Germinal center (tissue), 1 donor: ENCODE measurements around the gene TDRD7.
A peak's percentile ranks its signal among the peaks of the same experiment; 100 is the strongest.

Experiments
- DNase-seq: peaks from one replicate; pipeline ENCODE4 v3.0.0; 2012; ENCODE audit warnings: mixed read lengths, low spot score

The TDRD7 gene

DNA sequence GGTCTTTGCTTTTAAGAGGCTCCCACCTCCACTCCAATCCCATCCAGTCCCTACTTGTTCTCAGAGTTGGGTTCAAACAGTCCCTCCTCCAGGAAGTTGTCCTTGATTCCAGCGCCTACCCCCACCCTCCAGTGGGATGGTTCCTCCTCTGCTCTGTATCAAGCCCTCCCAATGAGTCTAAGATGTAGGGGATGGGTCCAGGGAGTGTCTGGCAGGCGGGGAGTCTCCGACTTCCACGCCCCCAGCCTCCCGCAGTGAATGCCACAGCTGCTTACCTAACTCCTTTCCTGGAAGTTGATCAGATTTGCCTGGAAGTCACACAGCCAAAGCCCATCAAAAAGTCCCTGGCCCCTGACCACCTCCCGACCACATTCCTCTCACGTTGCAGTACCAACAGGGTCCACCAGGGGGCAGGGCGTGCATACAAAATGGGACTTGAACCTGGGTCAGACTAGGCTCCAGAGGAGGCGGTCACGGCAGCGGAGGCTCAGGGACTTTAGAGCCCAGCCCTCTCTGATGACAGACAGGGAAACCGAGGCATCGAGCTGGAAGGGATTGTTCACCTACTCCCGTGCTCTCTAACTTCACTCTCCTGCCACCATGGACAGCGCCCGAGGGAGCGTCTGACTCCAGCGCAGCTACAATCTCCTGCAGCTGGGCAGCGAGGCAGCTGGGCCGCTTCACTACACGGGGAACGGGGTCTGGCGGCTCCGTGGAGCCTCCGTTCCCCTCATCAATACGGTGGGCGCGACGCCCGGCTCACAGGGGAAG lies 25.0 kb upstream of the TDRD7 start:
- DNase-seq = peak; percentile 78

- no peak for DNase-seq
Measured at GRCh38 chr9:97387504-97387886, 24.4 kb upstream of the TDRD7 start.

GRCh38 chr9:97387936-97388684 lies 23.8 kb upstream of the TDRD7 start:
- DNase-seq = no peak

GRCh38 chr9:97388721-97389238 lies 23.1 kb upstream of the TDRD7 start:
- DNase-seq = peak; percentile 59

DNA sequence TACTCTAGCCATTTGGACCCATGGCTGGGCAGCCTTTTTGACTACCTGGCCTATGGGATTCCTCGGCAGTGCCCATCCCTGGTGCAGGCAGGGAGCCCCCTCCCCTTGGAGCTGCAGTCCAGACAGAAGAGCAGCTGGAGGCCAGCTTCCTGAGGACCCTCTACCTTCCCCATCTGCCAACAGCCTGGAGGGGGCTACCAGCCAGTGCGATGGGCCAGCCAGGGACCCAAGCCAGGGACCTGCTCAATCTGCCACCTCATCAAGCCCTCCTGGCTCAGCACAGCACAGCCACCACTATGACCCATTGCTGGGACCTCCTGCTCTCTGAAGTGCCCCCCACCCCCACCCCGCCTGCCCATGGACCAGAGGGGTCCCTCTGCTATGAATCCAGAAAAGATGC lies 22.6 kb upstream of the TDRD7 start:
- DNase-seq = no peak

DNA sequence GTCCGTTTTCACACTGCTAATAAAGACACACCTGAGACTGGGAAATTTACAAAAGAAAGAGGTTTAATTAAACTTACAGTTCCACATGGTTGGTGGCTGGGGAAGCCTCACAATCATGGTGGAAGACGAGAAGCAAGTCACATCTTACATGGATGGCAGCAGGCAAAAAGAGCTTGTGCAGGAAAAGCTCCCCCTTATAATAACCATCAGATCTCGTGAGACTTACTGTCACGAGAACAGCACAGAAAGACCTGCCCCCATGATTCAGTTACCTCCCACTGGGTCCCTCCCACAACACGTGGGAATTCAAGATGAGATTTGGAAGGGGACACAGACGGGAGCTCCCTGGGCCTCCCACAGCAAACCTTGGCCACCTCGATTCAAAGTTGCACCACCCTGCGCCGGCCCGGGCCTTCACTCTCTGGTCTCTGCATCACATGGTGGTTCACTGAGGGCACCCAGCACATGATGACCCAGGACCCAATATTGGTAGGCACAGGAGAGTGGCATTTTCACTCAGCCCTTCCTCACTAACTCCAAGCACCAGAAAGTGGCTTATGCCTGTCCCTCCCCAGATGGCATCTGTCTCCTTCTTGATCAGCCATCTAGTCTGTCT lies 21.0 kb upstream of the TDRD7 start:
- DNase-seq = no peak

DNA sequence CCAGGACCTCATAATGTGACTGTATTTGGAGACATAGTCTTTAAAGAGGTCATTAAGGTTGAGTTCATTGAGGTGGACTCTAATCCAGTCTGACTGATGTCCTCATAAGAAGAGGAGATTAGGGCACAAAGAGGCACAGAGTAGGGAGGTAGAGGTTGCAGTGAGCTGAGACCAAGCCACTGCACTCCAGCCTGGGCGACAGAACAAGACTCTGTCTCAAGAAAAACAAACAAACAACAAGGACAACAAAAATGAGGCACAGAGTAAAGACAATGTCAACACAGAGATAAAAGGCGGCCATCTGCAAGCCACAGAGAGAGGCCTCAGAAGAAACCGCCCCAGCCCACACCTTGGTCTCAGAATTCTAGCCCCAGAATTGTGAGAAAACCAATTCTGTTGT lies 17.0 kb upstream of the TDRD7 start:
- DNase-seq = no peak

- no peak for DNase-seq
Measured at GRCh38 chr9:97395745-97396144, 16.2 kb upstream of the TDRD7 start.

GRCh38 chr9:97396256-97396655 lies 15.6 kb upstream of the TDRD7 start:
- DNase-seq = no peak

- DNase-seq = no peak
Measured at GRCh38 chr9:97397220-97397619, 14.7 kb upstream of the TDRD7 start.

DNA sequence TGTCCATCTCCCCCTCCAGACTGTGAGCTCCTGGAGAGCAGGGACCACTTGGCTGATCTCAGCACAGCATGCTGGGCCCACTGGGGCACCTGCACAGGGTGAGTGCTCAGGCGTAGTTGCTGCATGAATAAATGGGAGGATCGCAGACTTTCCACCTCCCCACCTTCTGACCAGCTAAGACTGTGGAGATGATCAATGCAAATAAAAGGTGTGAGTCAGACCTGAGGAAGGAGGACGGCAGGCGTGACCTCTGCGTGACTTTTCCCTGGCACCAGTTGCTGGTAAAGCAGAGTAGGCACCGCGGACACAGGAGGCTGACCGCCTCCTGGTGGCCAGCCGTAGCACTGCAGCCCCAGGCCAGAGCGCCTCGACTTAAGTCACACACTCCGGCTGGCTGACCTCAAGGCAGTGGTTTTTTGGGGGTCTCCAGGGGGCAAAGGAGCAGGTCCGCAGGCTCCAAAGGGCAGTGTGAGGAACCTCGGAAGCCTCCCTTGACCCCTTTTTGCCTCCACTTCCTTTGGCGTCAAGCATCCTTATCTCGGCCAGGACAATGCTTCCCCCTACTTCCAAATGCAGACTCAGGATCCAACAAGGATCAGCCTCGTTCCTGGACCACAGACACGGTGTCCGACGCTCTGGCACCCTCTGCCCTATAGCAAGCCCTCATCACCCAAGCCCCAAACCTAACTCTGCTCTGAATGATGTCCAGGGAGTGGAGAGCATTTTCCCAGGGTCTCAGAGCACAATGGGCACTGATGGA lies 12.7 kb upstream of the TDRD7 start:
- DNase-seq = peak; percentile 80

- no peak for DNase-seq
Measured at GRCh38 chr9:97403746-97404316, 8.1 kb upstream of the TDRD7 start.

GRCh38 chr9:97405551-97405950 lies 6.3 kb upstream of the TDRD7 start:
- DNase-seq = no peak

- DNase-seq = no peak
Measured at GRCh38 chr9:97406620-97407177, 5.2 kb upstream of the TDRD7 start.

- no peak for DNase-seq
Measured at GRCh38 chr9:97408562-97408961, 3.3 kb upstream of the TDRD7 start.

- DNase-seq = no peak
Measured at GRCh38 chr9:97411440-97411788, 482 bp upstream of the TDRD7 start.

- peak; percentile 49 for DNase-seq
Measured at GRCh38 chr9:97412626-97413385, 910 bp downstream of the TDRD7 start.

DNA sequence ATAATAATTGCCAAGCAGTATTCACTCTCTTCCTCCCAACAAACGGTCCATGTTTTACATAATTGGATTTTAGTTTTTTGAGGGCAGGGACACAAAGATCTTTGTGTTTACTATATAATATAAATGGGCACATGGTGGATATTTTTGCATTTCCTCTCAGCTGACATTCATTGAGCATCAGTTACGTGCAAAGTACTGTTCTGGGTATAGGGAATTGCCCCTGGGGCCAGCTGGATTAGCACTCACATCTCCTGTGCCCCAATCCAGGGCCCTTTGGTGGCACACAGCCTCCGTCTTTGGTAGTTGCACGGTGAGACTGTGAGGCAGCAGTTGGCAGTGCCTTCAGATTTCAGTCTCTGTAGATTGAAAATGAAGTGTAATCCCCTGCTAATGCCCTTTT lies 1.6 kb downstream of the TDRD7 start:
- no peak for DNase-seq

- no peak for DNase-seq
Measured at GRCh38 chr9:97415146-97415545, 3.2 kb downstream of the TDRD7 start.

DNA sequence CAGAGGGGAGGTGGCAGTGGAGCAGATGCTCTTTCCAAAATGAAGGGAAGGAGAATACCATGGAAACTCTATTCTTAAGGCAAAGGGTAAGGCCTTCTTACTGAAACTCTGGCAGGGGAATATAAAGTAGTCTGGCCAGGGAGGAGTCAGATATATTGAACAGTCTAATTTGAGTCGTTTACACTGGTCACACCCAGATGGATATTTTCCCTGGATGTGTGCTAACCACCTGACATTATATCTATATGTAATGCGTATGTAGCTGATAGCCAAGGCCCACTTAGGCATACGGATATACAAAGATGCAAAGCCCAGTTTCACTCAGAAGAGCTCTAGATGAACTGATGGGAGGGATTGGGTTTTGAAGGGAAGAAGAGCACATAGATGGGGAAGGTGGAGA lies 7.0 kb downstream of the TDRD7 start:
- no peak for DNase-seq

DNA sequence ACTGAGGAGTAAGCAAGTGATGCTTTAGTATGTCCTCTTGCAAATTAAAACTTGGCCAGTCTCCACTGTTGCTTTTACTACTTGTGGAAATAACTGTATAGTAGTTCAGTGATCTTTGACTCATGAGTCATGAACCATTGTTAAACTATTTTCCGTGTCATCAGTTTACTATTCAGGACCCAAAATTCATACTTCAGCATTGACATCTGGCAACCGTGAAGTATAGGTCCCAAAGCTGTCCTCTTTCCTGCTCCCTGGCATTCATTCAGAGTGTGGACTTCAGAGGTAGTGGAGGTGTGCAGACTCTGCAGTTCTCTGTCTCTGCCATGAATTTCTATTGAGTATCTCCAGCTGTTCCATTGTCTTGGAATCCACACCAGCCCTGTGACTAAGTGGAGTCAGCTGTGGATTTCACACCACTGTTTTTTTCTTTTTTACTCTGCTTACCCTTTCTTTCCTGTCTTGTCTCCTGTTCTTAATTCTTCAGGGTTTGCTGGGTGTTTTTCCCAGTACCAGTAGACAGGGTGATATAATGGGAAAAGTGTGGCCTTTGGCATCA lies 7.5 kb downstream of the TDRD7 start:
- DNase-seq = no peak
